GM18520 (cell line): Measurements from ENCODE around the gene MYCBPAP.

Experiments used
- ATAC-seq: cut with Tn5 transposase; IDR thresholded peaks from one replicate; pipeline ENCODE4 v1.9.1; 2021; ENCODE audit not compliant: unreplicated experiment

Gene MYCBPAP

DNA sequence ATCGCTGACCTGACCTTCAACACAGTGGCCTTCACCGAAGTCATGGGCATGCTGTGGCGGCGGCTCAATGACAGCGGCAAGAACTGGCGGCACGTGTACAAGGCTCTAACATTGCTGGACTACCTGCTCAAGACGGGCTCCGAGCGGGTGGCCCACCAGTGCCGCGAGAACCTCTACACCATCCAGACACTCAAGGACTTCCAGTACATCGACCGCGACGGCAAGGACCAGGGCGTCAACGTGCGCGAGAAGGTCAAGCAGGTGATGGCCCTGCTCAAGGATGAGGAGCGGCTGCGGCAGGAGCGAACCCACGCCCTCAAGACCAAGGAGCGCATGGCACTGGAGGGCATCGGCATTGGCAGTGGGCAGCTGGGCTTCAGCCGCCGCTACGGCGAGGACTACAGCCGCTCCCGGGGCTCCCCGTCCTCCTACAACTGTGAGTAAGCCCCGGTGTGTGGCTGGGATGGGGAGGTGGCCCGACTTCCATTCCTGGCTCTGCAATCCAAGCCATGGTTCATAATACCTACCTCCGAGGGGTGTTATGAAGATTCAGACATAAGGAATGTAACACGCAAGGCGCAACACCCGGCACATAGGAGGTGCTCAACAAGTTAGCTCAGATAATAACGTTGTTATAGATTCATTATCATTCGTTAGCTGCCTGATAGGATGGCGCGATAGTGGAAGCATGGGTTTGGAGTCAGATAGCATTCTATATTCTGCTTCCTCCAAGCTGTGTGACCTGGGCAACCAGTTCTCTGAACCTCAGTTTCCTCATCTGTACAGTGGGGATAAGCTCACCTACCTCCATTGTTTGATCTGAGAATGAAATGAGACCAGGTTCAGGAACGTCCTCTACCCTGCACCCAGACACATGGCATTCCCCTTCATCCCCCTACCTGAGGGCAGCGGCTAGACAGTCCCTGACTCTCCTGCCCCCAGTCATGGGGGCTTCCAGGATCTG lies 28.7 kb downstream of the MYCBPAP start:
- no peak for ATAC-seq

DNA sequence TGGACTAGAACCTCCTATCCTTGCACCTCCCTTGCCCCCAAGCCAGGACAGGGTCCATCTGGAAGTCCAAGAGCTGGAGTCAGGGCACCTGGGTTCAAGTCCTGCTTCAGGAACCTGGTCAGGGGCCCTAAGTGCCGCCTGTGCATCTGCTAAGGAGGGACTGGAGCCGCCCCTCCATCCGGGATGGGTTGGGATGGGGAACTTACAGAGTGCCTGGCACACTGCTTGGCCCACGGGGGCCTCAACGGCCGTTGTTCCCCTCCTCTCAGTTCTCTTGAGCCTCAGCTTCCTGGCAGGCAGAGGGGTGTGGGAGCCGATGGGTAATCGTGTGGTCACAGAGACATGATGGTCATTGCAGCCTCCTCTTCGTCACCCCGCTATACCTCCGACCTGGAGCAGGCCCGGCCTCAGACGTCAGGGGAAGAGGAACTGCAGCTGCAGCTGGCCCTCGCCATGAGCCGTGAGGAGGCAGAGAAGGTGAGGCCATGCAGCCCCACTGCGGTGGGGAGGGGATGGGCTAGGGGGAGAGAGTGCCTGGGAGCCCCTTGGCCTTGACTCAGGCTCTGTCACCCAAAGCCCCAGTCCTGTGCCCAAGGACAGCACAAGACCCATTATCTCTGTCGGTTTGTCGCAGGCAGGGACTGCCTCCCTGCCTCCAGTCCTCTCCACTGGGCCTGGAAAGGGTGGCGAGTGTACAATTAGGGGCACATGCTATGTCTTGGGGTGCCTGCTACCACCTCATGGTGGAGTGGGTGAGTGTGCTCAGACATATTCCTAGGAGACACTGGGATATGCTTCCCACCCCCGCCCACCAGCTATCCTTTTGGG lies 29.7 kb downstream of the MYCBPAP start:
- ATAC-seq = no peak

DNA sequence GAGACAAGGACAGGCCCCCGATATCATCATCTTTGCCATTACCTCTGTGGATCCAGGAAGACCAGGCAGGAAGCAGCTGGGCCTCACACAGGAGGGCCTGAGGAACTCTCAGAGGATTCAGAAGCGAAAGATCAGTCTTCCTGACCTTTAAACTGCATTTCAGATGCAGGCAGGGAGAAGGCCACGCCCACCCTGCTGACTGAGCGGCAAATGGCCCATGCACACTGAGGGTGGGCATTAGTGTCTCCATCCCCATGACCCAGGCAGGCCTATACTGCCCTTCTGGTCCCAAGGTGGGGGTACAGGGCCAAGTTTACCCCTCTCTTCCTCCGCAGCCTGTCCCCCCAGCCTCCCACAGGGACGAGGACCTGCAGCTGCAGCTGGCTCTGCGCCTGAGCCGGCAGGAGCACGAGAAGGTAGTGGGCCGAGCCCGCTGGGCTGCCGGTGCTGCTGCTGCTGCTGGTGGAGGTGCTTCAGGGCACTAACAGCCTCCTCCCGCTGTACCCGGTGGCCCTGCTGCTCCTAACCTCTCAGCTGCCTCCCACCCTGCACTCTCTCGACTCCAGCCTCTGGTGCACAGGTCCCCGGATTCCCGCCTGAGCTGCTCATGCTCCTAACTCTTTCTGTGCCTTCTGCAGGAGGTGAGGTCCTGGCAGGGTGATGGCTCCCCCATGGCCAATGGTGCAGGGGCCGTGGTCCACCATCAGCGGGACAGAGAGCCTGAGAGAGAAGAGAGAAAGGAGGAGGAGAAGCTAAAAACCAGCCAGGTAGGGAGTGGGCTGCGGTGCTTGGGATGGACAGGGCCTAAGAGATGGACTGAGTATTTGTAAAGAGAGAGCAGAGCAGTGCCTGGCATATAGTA lies 30.5 kb downstream of the MYCBPAP start:
- no peak for ATAC-seq

DNA sequence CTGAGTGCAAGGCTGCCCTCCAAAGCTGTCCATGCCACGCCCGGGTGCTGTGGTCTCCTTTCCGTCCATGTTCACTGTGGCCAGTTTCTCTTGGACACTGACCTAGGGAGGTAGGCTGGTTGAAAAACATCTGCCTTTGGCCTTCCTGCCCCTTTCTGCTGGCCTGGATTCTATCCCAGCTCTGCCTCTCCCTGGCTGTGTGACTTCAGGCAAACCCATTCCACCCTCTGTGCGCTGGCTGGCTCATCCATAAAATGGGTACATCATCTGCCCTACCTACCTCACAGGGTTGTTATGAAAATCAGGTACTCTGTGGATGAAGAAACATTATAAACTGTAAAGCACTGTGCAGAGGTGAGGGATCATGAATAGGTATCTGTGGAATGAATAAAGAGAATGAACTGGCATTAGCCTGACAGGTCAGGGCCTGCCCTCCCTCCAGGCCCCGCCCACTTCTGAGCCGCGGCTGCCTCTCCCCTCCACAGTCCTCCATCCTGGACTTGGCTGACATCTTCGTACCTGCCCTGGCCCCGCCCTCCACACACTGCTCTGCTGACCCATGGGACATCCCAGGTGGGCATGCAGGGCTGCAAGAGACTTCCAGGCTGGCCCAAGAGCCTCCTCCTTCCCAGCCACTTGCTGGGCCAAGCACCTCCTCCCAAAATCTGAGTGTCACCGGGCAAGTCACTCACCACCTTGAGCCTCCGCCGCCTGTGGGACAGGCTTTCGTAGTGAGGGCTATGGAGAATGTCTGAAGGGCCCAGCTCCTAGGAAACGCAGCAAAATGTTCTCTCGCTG lies 31.7 kb downstream of the MYCBPAP start:
- no peak for ATAC-seq

DNA sequence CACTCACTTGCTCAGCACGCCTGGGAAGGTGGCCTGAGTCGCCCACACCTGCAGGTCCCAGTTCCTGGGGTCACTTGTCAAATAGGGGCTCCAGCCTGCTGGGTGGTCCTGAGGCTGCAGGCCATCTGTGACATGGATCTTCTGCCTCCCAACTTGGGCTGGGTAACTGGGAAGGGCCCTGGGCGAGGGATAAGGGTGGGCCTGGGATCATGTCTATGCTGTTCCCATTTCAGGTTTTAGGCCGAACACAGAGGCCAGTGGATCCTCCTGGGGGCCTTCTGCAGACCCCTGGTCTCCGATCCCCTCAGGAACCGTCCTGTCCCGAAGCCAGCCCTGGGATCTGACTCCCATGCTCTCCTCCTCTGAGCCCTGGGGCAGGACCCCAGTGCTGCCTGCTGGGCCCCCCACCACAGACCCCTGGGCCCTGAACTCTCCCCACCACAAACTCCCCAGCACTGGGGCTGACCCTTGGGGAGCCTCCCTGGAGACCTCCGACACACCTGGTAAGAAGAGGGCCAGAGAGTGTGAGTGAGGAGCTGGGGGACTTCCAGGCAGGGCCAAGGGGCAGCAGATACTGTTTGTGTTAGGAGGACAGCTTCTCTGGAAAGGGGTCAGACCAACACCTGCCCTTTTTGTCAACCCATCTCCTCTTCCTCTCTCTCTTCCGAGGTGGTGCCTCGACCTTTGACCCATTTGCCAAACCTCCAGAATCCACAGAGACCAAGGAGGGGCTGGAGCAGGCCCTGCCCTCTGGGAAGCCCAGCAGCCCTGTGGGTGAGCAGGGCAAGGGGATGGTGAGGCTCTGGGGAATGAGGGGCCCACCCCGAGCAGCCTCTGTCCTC lies 32.5 kb downstream of the MYCBPAP start:
- ATAC-seq = no peak

DNA sequence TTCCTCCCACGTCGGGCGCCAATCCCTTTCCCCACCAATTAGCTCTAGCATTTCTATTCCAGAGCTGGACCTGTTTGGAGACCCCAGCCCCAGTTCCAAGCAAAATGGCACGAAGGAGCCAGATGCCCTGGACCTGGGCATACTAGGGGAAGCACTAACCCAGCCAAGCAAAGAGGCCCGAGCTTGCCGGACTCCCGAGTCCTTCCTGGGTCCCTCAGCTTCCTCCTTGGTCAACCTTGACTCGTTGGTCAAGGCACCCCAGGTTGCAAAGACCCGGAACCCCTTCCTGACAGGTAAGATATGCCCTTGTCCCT lies 33.1 kb downstream of the MYCBPAP start:
- no peak for ATAC-seq

DNA sequence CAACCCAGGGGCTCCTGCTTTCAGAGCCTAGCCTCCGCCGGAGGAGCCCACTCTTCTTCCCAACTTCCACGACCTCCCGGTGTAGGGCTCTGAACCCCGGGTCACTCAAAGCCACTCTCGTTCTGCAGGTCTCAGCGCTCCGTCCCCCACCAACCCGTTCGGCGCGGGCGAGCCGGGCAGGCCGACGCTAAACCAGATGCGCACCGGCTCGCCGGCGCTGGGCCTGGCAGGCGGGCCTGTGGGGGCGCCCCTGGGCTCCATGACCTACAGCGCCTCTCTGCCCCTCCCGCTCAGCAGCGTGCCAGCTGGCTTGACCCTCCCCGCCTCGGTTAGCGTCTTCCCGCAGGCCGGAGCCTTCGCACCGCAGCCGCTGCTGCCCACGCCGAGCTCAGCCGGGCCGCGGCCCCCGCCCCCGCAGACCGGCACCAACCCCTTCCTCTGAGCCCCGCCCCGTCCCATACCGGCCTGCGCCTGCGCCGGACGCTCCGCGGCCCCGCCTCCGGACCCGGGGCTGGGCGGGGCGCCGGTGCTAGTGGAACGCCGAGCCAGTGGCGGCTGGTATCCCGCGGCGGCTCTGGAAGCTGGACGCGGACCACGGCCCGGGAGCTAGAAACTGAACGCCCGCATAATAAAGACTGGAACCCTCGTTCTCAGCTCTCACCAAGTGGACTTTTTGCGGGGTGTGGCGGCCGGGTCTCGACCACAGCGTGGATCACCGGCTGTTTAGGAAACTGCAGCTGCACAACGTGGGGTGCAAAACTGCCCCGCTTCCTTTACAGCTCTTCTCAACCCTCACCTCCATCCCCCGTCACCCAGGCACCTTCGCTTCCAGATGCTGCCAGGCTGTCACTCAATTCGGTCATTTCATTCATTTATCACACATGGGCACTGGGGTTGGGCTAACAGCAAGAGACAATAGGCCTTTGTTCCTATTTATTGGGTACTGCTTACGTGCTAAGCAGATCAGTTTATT lies 33.8 kb downstream of the MYCBPAP start:
- peak; percentile 54 for ATAC-seq

DNA sequence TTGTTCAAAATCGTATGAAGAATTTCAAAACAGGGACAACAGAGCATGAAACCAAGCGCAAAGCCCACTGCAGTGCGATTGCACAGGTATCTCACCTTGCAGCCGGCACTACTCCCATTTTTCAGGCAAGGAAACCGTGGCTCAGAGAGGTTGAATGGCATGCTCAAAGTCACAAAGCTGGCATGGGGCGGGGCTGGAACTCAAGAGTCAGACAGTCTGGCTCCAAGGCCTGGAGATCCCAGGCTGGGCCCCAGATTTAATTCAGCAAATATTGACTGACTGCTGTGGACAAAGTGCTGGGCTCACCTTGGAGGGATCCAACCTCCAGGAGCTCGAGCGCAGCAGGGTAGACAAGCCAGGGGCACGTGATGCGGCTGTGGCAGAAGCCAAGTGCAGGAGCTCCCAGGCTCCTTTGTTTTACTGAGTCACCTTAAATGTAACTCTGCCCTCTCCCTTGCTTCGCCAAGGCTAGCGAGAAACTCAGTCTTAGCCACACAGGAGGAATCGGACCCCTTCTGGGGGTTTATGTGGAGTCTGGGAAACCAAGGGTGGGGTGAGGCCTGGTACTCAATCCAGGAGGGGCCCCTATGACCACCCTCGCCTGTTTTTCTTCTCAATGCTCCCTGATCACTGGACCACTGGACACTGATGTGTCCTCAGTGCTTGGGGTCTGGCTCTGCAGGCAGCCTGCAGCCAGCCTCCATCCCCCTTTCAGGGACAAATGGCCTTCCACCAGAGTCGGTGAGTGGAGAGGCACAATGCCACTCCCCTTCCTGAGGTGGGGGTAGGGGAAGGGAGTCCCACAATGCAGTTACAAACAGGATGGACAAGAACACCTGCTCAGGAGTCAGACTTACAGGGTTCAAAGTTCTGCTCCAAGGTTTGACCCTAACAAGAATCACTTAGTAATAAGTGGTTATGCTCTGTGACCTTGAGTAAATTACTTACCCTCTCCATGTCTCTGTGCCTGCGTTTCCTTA lies 34.8 kb downstream of the MYCBPAP start:
- ATAC-seq = no peak

DNA sequence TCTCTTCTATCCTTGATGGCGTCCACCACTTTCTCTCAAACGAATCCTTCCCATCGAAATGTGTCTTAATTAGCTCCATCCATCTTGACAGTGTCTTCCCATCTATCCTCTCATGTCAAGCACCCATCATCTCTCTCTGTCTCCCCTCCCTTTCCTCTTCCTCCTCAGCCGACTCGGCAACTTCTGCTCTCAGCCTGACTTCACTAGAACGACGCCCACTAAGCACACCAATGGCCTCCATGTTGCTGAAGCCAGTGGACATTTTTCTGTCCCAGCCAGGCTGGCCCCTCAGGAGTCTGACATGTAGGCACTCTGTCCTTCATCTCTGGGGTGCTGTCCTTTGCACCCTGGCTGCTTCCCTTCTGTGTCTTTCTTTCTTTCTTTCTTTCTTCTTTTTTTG lies 36.3 kb downstream of the MYCBPAP start:
- no peak for ATAC-seq

DNA sequence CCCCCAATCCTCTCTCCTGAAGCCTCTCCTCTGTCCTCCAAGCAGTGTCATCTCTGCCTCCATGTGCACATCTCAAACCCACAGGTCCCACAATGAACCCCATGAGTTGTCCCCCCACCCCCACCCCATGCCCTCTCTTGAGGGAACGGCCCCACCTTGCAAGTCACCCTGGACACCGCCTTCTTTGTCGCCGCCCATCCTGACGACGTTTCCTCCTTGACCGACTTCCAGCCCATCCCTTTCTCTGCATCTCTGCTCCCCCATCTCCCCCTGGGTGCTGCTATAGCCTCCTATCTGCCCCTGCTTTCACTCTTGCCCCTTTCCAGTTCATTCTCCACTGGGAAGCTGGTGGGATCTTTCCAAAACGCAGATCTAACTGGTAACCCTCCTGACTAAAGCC lies 37.1 kb downstream of the MYCBPAP start:
- no peak for ATAC-seq

DNA sequence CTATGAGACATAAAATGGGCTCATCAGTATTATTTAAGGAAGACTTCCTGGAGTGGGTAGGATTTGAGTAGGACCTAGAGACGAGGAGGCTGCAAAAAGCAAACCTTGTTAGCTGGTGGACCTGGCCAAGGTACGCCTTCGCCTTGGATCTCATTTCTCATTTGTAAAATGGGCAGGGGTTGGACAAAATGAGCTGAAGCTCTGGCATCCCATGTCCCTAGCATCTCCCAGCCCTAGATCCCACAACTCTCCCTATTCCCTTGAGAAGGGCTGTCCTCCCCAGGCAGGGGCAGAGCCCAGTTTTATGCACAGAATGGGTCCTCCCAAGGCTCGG lies 38.4 kb downstream of the MYCBPAP start:
- ATAC-seq = no peak

DNA sequence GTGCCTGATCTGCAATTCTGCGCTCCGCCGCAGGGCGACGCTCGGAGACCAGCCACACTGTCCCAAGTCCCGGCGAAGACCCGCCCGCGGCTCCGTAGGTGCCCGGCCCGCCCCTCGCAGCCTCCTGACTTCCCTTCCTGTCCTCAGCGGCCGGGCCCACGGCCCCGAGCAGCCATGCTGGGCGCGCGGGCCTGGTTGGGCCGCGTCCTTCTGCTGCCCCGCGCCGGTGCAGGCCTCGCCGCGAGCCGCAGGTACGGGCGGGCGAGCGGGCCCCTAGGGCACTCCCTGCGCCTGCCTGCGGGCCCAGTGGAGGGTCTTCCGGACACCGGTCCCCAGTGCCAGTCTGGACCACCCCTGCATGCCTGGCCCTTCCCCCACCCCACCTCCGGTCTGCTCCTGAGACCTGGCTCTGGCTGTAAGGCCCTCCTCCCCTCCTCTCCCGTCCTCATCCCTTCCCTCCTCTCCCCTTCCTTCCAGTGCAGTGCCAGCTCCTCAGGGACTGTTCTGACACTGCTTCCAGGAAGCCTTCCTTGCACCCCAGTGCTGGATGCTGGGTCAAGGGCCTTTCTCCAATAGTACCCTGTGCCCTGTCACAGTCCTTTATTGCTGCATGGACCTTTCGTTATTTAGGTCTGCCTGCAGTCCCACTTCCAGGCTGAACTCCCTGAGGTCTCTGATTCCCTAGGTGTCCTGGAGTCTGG lies 38.9 kb downstream of the MYCBPAP start, which contains the start of gene SPATA20:
TSS of gene SPATA20 (plus strand) at position 140 of the 701 bp plus-strand sequence. CDS start at position 175, 35 bp downstream.
- peak; percentile 82 for ATAC-seq

DNA sequence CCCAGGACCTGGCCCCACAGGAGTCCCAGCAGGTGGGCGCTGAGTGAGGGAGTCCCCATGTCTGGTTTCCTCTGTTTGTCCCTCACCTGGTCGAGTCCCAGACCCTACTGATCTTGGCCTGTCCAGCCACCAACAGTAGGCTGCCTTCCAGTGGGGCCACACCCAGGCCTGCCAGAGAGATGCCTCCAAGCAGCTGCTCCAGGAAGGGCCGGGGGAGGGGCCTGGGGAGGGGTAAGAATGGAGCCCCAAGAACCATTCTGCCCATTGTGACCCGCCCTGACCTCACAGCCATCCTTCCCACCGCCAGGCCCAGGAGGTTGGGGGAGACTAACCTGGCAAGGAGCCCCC lies 39.5 kb downstream of the MYCBPAP start:
- ATAC-seq = no peak

DNA sequence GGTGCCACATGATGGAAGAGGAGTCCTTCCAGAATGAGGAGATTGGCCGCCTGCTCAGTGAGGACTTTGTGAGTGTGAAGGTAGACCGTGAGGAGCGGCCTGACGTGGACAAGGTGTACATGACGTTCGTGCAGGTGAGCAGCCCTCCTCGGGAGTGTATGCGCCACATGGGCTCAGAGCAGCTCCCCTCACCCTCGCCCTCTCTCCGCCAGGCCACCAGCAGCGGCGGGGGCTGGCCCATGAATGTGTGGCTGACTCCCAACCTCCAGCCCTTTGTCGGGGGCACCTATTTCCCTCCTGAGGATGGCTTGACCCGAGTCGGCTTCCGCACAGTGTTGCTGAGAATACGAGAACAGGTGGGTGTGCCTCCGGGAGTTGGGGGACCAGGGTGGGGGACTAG lies 40.6 kb downstream of the MYCBPAP start:
- no peak for ATAC-seq

DNA sequence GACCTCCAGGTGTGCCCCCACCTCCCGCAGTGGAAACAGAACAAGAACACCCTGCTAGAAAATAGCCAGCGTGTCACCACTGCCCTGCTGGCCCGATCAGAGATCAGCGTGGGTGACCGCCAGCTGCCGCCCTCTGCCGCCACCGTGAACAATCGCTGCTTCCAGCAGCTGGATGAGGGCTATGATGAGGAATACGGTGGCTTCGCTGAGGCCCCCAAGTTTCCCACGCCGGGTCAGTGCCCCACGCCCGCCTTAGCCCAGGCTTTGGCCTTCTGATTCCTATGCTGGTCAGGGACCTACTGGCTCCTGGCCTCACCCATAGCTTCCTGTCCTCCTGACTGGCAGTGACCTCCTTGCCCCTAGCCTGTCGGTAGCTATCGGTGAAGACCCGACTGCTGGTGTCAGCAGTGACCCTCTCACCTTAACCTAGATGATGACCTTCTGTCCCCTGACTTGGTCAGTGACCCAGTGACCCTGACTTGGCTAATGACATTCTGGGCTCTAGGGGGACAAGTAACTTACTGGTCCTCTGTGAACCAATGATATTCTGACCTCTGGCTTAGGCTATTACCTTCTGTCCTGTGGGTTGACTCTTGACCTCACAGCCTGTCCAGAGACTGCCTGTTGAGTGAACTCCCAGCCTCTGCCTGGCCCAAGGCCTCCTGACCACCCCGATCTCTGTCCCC lies 41.2 kb downstream of the MYCBPAP start:
- ATAC-seq = no peak

DNA sequence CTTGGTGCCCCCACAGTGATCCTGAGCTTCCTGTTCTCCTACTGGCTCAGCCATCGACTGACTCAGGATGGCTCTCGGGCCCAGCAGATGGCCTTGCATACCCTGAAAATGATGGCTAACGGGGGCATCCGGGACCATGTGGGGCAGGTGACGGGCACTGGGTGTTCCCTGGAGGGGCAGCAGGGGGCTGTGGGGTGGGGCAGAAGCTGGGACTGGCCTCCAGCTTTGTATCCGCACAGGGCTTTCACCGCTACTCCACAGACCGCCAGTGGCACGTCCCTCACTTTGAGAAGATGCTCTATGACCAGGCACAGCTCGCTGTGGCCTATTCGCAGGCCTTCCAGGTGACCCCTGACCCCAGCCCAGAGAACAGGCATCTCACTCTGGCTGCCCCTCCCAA lies 41.7 kb downstream of the MYCBPAP start:
- no peak for ATAC-seq
